ENCODE measurements around the gene TNIP2. TPM values are rescaled to one million over a fixed set of nuclear protein-coding genes. Genes with fewer than 3 reads are reported as not detected.
A peak's percentile ranks its signal among the peaks of the same experiment; 100 is the strongest.

Gene TNIP2
- total RNA-seq, 2 donors from 2014 or later = 48.9 to 75.5 TPM

DNA sequence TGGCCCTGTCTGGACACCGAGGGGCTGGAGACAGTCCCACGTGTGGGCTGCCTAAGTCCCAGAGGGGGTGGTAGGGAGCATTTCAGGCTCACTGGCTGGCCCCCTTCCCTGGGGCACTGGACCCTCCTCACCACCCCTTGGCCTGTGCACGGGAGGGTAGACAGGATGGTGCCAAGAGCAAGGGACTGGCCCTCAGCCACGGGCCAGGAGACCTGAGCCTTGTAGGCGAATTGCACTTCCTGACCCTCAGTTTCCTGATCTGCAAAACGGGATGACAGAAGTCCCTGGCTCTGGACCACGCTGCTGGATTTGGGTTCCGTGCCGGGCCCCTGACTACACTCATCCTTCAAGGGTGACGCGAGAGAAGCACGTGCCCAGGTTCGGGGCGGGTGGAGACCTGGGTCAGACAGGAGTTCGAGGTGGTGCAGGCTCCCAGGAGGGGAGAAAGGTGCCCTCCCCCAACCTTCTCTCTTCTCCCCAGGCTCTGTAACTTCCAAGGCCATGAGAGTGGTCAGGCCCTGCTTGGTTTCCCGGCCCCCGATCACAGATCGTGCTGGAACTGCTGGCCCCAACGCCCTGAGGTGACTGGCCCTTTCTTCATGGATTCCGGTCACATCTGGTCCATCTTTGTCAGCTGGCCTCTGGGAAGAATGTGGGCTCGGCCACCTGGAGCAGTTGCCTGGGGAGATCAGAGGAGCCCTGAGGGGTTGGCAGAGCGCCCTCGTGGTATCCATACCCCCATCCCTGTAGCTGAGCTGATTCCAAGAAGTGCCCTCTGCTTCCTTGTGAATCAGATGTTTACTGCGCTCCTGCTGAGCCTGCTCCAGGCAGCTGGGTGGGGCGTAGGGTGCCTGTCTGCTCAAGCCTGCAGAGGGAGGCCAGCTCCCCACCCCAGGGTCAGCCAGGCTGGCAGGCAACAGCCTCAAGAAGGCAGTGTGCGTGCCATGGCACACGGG is 40.0 kb upstream of the TNIP2 start:
- no peak for ATAC-seq
- Mint-ChIP-seq H3K27ac (no peak overlapping the region), H3K36me3 (no peaks in the 10 kb centered on the region), H3K9me3 (no peaks in the 10 kb centered on the region)
- peak in 1 of 2 donors; percentile 53 for DNase-seq (ENCODE audit: low spot score in 2 of 2)

GRCh38 chr4:2795300-2795892 is 39.3 kb upstream of the TNIP2 start:
- ATAC-seq = no peak
- H3K36me3 Mint-ChIP-seq = no peaks in the 10 kb centered on the region
- H3K27ac Mint-ChIP-seq = no peak overlapping the region
- no peaks in the 10 kb centered on the region for H3K9me3 Mint-ChIP-seq
- peak in 1 of 2 donors; percentile 53 for DNase-seq (ENCODE audit: low spot score in 2 of 2)

GRCh38 chr4:2794486-2795299 is 38.6 kb upstream of the TNIP2 start:
- no peaks in the 10 kb centered on the region for H3K36me3 Mint-ChIP-seq
- no peaks in the 10 kb centered on the region for H3K9me3 Mint-ChIP-seq
- H3K27ac Mint-ChIP-seq = peak overlapping the region; percentile 65 to 85
- DNase-seq (ENCODE audit: low spot score in 2 of 2) (peak in 1 of 2 donors; percentile 54), ATAC-seq (no peak)

DNA sequence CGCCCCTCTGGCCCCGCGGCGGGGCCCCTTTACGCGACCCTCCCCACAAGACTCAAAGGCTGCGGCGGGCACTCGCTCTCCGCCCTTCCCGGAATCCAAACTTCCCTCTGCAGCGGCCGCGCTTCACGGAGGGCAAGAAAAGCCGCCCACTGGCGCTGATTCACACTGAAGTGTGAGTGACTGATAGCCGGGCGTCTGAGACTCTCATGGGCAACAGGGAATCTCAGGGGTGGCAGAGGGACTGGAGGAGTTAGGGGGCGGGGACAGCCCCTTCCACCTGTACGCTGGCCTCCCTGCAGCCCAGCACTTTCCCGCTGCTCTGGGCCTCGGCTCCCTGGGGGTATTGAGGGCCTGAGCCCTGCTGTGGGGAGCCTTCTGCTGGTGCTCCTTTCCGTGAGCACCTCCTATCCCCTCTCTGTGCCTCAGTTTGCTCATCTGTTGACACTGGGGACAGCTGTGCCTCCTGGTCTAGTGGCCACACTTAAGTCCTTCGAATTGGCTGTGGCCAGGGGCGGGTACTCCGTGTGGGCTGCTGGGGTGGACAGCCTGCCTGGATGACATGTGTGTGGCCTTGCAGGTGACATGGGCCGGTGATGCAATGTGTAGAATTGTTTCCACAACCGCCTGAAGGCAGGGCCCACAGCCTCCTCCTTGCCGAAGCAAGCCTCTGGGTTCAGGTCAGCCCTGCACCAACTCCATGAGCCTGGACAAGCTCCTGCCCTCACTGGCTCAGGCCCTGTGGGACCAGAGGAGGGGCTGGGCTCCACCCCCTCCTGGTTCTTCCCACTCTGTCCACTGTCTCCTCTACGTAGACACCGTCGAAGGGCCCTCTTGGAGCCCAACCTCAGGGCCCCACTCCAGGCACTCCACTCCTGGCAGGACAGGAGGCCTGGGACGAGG is 37.7 kb upstream of the TNIP2 start:
- ATAC-seq (peak; percentile 25 to 74), DNase-seq (ENCODE audit: low spot score in 2 of 2) (peak in 1 of 2 donors; percentile 80)
- Mint-ChIP-seq H3K27ac (peak overlapping the region; percentile 65 to 85), H3K36me3 (no peaks in the 10 kb centered on the region), H3K9me3 (no peaks in the 10 kb centered on the region)

GRCh38 chr4:2792711-2793585 is 36.8 kb upstream of the TNIP2 start, which contains the start of gene SH3BP2:
Gene SH3BP2 (plus strand): TSS chr4:2793085. CDS start chr4:2820618, 27,533 bp downstream.
- no peaks in the 10 kb centered on the region for H3K36me3 Mint-ChIP-seq
- DNase-seq (ENCODE audit: low spot score in 2 of 2) (peak; percentile 56 to 64), ATAC-seq (peak; percentile 24 to 79)
- H3K27ac Mint-ChIP-seq = peak within 1 kb of the TSS; percentile 22 to 85
- H3K9me3 Mint-ChIP-seq = no peaks in the 10 kb centered on the region

GRCh38 chr4:2792396-2792710 is 36.2 kb upstream of the TNIP2 start:
- ATAC-seq (no peak), DNase-seq (ENCODE audit: low spot score in 2 of 2) (no peak)
- H3K36me3 Mint-ChIP-seq = no peaks in the 10 kb centered on the region
- peak overlapping the region in 1 of 2 donors; percentile 16 for H3K27ac Mint-ChIP-seq
- H3K9me3 Mint-ChIP-seq = no peaks in the 10 kb centered on the region

- no peaks in the 10 kb centered on the region for H3K36me3 Mint-ChIP-seq
- H3K9me3 Mint-ChIP-seq = no peaks in the 10 kb centered on the region
- peak overlapping the region in 1 of 2 donors; percentile 16 for H3K27ac Mint-ChIP-seq
- DNase-seq (ENCODE audit: low spot score in 2 of 2) (peak in 1 of 2 donors; percentile 53), ATAC-seq (no peak)
Measured at GRCh38 chr4:2791518-2792395, 35.6 kb upstream of the TNIP2 start.

GRCh38 chr4:2790583-2791517 is 34.7 kb upstream of the TNIP2 start:
- H3K9me3 Mint-ChIP-seq = no peaks in the 10 kb centered on the region
- ATAC-seq (no peak), DNase-seq (ENCODE audit: low spot score in 2 of 2) (no peak)
- no peaks in the 10 kb centered on the region for H3K36me3 Mint-ChIP-seq
- peak overlapping the region in 1 of 2 donors; percentile 16 for H3K27ac Mint-ChIP-seq

DNA sequence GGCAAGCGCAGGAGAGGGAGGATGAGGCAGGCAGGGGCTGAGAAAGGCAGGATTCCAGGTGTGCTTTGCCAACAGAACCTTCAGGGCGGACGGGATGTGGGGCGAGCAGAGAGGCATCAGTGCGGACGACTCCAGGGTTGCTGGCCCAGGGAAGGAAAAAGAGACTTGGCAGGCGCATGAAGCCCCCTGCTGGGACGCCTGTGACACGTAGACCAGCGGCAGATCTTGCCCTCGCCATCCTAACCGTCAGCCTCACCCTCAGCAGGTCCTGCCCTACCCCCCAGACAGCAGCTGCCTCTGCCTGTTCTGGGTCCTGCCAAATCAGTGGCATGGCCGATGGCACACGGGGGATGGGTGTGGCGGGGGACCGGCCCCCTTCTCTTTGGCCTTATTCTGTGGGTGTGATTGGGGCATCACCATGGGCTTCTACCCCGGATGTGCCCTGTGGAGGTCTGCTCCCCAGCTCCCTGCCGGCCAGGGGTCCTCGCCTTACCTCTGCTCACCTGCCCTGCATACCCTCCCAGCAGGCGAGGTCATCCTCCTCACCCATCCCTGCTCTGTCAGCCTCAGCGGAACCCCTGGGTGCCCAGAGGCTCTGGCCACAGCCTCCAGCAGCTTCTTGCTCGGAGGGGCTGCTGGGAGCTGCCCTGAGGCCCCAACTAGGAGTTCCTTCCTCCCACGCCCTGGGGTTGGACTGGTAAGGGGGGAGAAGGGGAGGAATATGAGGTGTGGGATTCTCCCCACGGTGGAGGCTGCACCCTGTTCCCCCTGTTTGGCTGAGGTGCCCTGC is 33.9 kb upstream of the TNIP2 start:
- Mint-ChIP-seq H3K9me3 (peaks cover 0 to 3% of the 10 kb centered on the region in 2 donors), H3K36me3 (peaks cover 0 to 3% of the 10 kb centered on the region in 2 donors), H3K27ac (no peak overlapping the region)
- DNase-seq (ENCODE audit: low spot score in 2 of 2) = no peak
- ATAC-seq = no peak

DNA sequence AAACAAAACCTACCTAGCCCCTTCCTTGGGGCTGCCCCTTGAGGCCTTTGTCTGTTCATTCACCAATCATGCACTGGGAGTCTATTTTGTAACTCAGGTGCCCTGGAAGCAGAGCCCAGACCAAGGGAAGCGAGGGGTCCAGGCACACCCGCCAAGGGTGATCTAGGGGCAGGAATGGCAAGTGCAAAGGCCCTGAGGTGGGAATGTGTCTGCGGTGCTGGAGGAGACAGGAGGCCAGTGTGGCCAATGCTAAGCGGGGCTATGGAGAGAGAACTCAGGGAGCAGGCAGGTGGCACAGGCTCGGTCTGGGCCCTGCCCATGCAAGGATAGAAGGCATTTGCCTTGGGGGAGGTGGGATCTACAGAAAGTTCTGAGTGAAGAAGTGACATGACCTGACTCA is 33.2 kb upstream of the TNIP2 start:
- Mint-ChIP-seq H3K27ac (no peak overlapping the region), H3K36me3 (peaks cover 0 to 8% of the 10 kb centered on the region in 2 donors), H3K9me3 (peaks cover 0 to 5% of the 10 kb centered on the region in 2 donors)
- ATAC-seq = no peak
- no peak for DNase-seq (ENCODE audit: low spot score in 2 of 2)

GRCh38 chr4:2788532-2789103 is 32.5 kb upstream of the TNIP2 start:
- H3K9me3 Mint-ChIP-seq = peaks cover 0 to 9% of the 10 kb centered on the region in 2 donors
- DNase-seq (ENCODE audit: low spot score in 2 of 2) (no peak), ATAC-seq (no peak)
- H3K36me3 Mint-ChIP-seq = peaks cover 0 to 15% of the 10 kb centered on the region in 2 donors
- H3K27ac Mint-ChIP-seq = peak overlapping the region in 1 of 2 donors; percentile 84

DNA sequence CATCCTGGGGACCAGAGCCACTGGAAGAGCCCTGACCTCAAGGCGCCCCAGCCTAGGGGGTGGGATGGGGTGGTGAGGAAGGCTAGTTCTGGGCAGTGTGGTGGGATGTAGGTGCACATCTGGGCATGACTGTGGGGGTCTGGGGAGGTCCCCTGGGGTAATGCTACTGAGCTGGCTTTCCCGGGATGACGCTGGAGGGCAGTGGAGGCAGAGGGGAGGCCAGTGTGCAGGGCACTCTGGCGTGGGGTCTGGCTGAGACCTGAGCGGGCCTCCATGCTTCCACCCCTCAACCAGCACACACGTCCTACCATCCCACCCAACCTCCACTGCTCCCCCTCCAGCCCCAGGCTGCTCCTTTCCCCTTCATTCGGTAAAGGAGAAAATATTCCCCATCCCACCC is 32.0 kb upstream of the TNIP2 start:
- ATAC-seq (no peak), DNase-seq (ENCODE audit: low spot score in 2 of 2) (no peak)
- peaks cover 0 to 19% of the 10 kb centered on the region in 2 donors for H3K36me3 Mint-ChIP-seq
- peak overlapping the region; percentile 84 to 86 for H3K27ac Mint-ChIP-seq
- peaks cover 0 to 9% of the 10 kb centered on the region in 2 donors for H3K9me3 Mint-ChIP-seq
